Fibroblast of lung (primary cell): Measurements from ENCODE around the gene KRT82. TPM values are rescaled to one million over a fixed set of nuclear protein-coding genes. Genes with fewer than 3 reads are reported as not detected.

Experiments used
- DNase-seq, 2 donors: peaks; one replicate each; pipeline versions ENCODE4 v3.0.0 to v3.0.0-alpha.2; 2010; ENCODE audit warnings: low read depth in 2 of 2
- H2AFZ ChIP-seq: 2 replicates; pipeline ENCODE4 v1.5.1; 2012; ENCODE audit warnings: low read length, control low read depth, inconsistent platforms
- H3K27ac ChIP-seq: 2 replicates; pipeline ENCODE4 v1.5.1; 2011; ENCODE audit warnings: low read length, control low read depth; ENCODE audit not compliant: insufficient read depth
- H3K27me3 ChIP-seq: 2 replicates; pipeline ENCODE4 v1.5.1; 2011; ENCODE audit warnings: mild to moderate bottlenecking, low read length; ENCODE audit not compliant: control insufficient read depth, insufficient read depth
- H3K36me3 ChIP-seq: 2 replicates; pipeline ENCODE4 v1.5.1; 2011; ENCODE audit warnings: low read length; ENCODE audit not compliant: control insufficient read depth, insufficient read depth
- H3K4me1 ChIP-seq: 2 replicates; pipeline ENCODE4 v1.5.1; 2011; ENCODE audit warnings: low read length; ENCODE audit not compliant: control insufficient read depth, insufficient read depth; ENCODE audit errors: extremely low read depth
- H3K4me2 ChIP-seq: 2 replicates; pipeline ENCODE4 v1.5.1; 2011; ENCODE audit warnings: low read length, control low read depth; ENCODE audit not compliant: insufficient read depth; ENCODE audit errors: extremely low read depth
- H3K4me3 ChIP-seq, 4 experiments: fragments of 200-600 bp in 1 of 4; sonication (generic) in 1 of 4; replicated peaks in 1 of 4; 2 replicates each; pipeline ENCODE4 v1.5.1; 2011 to 2016; ENCODE audit warnings: low read length in 4 of 4, low read depth in 3 of 4, mild to moderate bottlenecking in 3 of 4, control low read depth in 2 of 4, inconsistent platforms in 1 of 4, mixed read lengths in 1 of 4; ENCODE audit not compliant: insufficient read depth in 1 of 4; ENCODE audit errors: control extremely low read depth in 1 of 4
- H3K79me2 ChIP-seq: 2 replicates; pipeline ENCODE4 v1.5.1; 2012; ENCODE audit warnings: mild to moderate bottlenecking, low read length, inconsistent platforms; ENCODE audit not compliant: control insufficient read depth, insufficient read depth
- H3K9ac ChIP-seq: 2 replicates; pipeline ENCODE4 v1.5.1; 2011; ENCODE audit warnings: mild to moderate bottlenecking, low read length, control low read depth; ENCODE audit not compliant: insufficient read depth
- H3K9me3 ChIP-seq: 2 replicates; pipeline ENCODE4 v1.5.1; 2012; ENCODE audit warnings: low read depth, low read length; ENCODE audit not compliant: control insufficient read depth, insufficient read depth
- H4K20me1 ChIP-seq: 2 replicates; pipeline ENCODE4 v1.5.1; 2011; ENCODE audit warnings: low read length; ENCODE audit not compliant: control insufficient read depth, insufficient read depth; ENCODE audit errors: extremely low read depth
- CTCF ChIP-seq, 2 donors: IDR thresholded peaks in 1 of 2; conservative IDR thresholded peaks in 1 of 2; 1 replicate in 1 of 2; 2 replicates in 1 of 2; pipeline ENCODE4 v1.5.1; 2011 to 2012; ENCODE audit warnings: low read length in 2 of 2, control low read depth in 1 of 2, inconsistent platforms in 1 of 2, low read depth in 1 of 2, mild to moderate bottlenecking in 1 of 2
- EZH2 ChIP-seq: IDR thresholded peaks from 2 replicates; pipeline ENCODE4 v1.5.1; 2012; ENCODE audit warnings: low read length, control low read depth, mild to moderate bottlenecking; ENCODE audit errors: missing control alignments
- polyA plus RNA-seq, 2 donors: library from polyadenylated mRNA; depleted of rRNA in 1 of 2; stranded (reverse) in 1 of 2; unstranded in 1 of 2; fragments of >200 nt; gene quantifications; 2 replicates each; pipeline ENCODE4 v1.2.1, GENCODE V29; 2011 to 2012; ENCODE audit warnings: missing spikeins in 1 of 2
- total RNA-seq: library from RNA; depleted of rRNA; stranded (reverse); fragments of >200 nt; gene quantifications from 2 replicates; pipeline ENCODE4 v1.2.1, GENCODE V29; 2014

KRT82 gene
- total and polyA plus RNA-seq, 2 donors (not counting 1 experiment from before 2014, with no cell fraction given), result not detected

- no peak overlapping the region for H3K9ac ChIP-seq
- H4K20me1 ChIP-seq, result no peaks in the 10 kb centered on the region
- H3K27ac ChIP-seq, result no peak overlapping the region
- no peaks in the 10 kb centered on the region for H3K9me3 ChIP-seq
- no peak for DNase-seq
- TF ChIP-seq CTCF (conservative IDR thresholded peaks at IDR 0.05 in 1 of 2, IDR thresholded peaks at IDR 0.05 in 1 of 2; ENCODE audit: low read depth in 1 of 2, low read length in 2 of 2) (no peak), EZH2 (no peak)
- H2AFZ ChIP-seq, result no peak overlapping the region
- no peaks in the 10 kb centered on the region for H3K4me1 ChIP-seq
- no peak overlapping the region for H3K4me2 ChIP-seq
- H3K27me3 ChIP-seq, result no peaks in the 10 kb centered on the region
- H3K4me3 ChIP-seq, result no peak overlapping the region
- no peaks in the 10 kb centered on the region for H3K36me3 ChIP-seq
- H3K79me2 ChIP-seq, result no peaks in the 10 kb centered on the region
Measured at GRCh38 chr12:52363111-52363679, 42.9 kb downstream of the KRT82 start.

- Histone ChIP-seq H3K4me1 (no peaks in the 10 kb centered on the region), H3K9ac (no peak overlapping the region), H3K9me3 (no peaks in the 10 kb centered on the region), H3K27me3 (no peaks in the 10 kb centered on the region), H3K4me2 (no peak overlapping the region), H3K4me3 (no peak overlapping the region), H4K20me1 (no peaks in the 10 kb centered on the region), H3K79me2 (no peaks in the 10 kb centered on the region), H3K27ac (no peak overlapping the region), H2AFZ (no peak overlapping the region), H3K36me3 (no peaks in the 10 kb centered on the region)
- TF ChIP-seq CTCF (conservative IDR thresholded peaks at IDR 0.05 in 1 of 2, IDR thresholded peaks at IDR 0.05 in 1 of 2; ENCODE audit: low read depth in 1 of 2, low read length in 2 of 2) (peak in 1 of 2 donors; percentile 15), EZH2 (no peak)
- no peak for DNase-seq
Measured at GRCh38 chr12:52362118-52362726, 43.9 kb downstream of the KRT82 start.

GRCh38 chr12:52361553-52361952 is 44.6 kb downstream of the KRT82 start:
- H3K4me3 ChIP-seq, result no peak overlapping the region
- H3K79me2 ChIP-seq, result no peaks in the 10 kb centered on the region
- H3K27ac ChIP-seq, result no peak overlapping the region
- H3K36me3 ChIP-seq, result no peaks in the 10 kb centered on the region
- no peaks in the 10 kb centered on the region for H3K9me3 ChIP-seq
- no peak overlapping the region for H3K4me2 ChIP-seq
- no peaks in the 10 kb centered on the region for H3K4me1 ChIP-seq
- DNase-seq, result no peak
- H4K20me1 ChIP-seq, result no peaks in the 10 kb centered on the region
- H3K27me3 ChIP-seq, result no peaks in the 10 kb centered on the region
- TF ChIP-seq CTCF (conservative IDR thresholded peaks at IDR 0.05 in 1 of 2, IDR thresholded peaks at IDR 0.05 in 1 of 2; ENCODE audit: low read depth in 1 of 2, low read length in 2 of 2) (no peak), EZH2 (no peak)
- no peak overlapping the region for H3K9ac ChIP-seq
- H2AFZ ChIP-seq, result no peak overlapping the region
